WERI-Rb-1 (cell line): ENCODE data around the gene CIITA.
"Not testable (repeated sequence)": the region's sequence is repeated elsewhere in the genome, so short reads cannot be mapped to it uniquely, and the experiment has no call there.

Experiments used
- DNase-seq: peaks from one replicate; pipeline ENCODE4 v3.0.0-alpha.2; 2020
- H3K27ac ChIP-seq: fragments of 250-450 bp; sonication (Bioruptor Pico); 2 replicates; pipeline ENCODE4 v1.5.1; 2020; ENCODE audit warnings: mild to moderate bottlenecking, moderate library complexity
- H3K27me3 ChIP-seq: fragments of 250-450 bp; sonication (Bioruptor Pico); 2 replicates; pipeline ENCODE4 v1.5.1; 2021; ENCODE audit warnings: mild to moderate bottlenecking, low read depth, moderate library complexity; ENCODE audit not compliant: insufficient read depth, severe bottlenecking
- H3K36me3 ChIP-seq: fragments of 250-450 bp; sonication (Bioruptor Pico); 2 replicates; pipeline ENCODE4 v1.5.1; 2020; ENCODE audit warnings: mild to moderate bottlenecking, moderate library complexity
- H3K4me3 ChIP-seq: 2 replicates; pipeline ENCODE4 v1.5.1; 2011; ENCODE audit warnings: low read depth, mild to moderate bottlenecking, control low read depth, low read length
- H3K9me3 ChIP-seq: fragments of 250-450 bp; sonication (Bioruptor Pico); 2 replicates; pipeline ENCODE4 v1.5.1; 2021; ENCODE audit warnings: mild to moderate bottlenecking, moderate library complexity; ENCODE audit not compliant: severe bottlenecking
- TF ChIP-seq, protein P1 (sequence below): IDR thresholded peaks from 2 replicates; pipeline ENCODE4 v1.5.1; 2011; ENCODE audit warnings: low read depth, mild to moderate bottlenecking, control low read depth, inconsistent platforms, low read length

CIITA gene, protein sequence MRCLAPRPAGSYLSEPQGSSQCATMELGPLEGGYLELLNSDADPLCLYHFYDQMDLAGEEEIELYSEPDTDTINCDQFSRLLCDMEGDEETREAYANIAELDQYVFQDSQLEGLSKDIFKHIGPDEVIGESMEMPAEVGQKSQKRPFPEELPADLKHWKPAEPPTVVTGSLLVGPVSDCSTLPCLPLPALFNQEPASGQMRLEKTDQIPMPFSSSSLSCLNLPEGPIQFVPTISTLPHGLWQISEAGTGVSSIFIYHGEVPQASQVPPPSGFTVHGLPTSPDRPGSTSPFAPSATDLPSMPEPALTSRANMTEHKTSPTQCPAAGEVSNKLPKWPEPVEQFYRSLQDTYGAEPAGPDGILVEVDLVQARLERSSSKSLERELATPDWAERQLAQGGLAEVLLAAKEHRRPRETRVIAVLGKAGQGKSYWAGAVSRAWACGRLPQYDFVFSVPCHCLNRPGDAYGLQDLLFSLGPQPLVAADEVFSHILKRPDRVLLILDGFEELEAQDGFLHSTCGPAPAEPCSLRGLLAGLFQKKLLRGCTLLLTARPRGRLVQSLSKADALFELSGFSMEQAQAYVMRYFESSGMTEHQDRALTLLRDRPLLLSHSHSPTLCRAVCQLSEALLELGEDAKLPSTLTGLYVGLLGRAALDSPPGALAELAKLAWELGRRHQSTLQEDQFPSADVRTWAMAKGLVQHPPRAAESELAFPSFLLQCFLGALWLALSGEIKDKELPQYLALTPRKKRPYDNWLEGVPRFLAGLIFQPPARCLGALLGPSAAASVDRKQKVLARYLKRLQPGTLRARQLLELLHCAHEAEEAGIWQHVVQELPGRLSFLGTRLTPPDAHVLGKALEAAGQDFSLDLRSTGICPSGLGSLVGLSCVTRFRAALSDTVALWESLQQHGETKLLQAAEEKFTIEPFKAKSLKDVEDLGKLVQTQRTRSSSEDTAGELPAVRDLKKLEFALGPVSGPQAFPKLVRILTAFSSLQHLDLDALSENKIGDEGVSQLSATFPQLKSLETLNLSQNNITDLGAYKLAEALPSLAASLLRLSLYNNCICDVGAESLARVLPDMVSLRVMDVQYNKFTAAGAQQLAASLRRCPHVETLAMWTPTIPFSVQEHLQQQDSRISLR

DNA sequence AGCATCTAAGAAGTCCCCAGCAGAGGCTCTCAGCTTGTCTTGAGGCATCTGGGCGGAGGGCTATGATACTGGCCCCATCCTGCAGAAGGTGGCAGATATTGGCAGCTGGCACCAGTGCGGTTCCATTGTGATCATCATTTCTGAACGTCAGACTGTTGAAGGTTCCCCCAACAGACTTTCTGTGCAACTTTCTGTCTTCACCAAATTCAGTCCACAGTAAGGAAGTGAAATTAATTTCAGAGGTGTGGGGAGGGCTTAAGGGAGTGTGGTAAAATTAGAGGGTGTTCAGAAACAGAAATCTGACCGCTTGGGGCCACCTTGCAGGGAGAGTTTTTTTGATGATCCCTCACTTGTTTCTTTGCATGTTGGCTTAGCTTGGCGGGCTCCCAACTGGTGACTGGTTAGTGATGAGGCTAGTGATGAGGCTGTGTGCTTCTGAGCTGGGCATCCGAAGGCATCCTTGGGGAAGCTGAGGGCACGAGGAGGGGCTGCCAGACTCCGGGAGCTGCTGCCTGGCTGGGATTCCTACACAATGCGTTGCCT lies at the start of gene CIITA:
TSS of gene CIITA (plus strand) at position 404 of the 543 bp plus-strand sequence. CDS start at position 533, 129 bp downstream.
- Histone ChIP-seq H3K27me3 (peaks cover 6% of the 10 kb centered on the region), H3K36me3 (no peaks in the 10 kb centered on the region), H3K27ac (no peak within 1 kb of the TSS), H3K9me3 (no peaks in the 10 kb centered on the region), H3K4me3 (no peak within 1 kb of the TSS)
- TF ChIP-seq, protein P1, sequence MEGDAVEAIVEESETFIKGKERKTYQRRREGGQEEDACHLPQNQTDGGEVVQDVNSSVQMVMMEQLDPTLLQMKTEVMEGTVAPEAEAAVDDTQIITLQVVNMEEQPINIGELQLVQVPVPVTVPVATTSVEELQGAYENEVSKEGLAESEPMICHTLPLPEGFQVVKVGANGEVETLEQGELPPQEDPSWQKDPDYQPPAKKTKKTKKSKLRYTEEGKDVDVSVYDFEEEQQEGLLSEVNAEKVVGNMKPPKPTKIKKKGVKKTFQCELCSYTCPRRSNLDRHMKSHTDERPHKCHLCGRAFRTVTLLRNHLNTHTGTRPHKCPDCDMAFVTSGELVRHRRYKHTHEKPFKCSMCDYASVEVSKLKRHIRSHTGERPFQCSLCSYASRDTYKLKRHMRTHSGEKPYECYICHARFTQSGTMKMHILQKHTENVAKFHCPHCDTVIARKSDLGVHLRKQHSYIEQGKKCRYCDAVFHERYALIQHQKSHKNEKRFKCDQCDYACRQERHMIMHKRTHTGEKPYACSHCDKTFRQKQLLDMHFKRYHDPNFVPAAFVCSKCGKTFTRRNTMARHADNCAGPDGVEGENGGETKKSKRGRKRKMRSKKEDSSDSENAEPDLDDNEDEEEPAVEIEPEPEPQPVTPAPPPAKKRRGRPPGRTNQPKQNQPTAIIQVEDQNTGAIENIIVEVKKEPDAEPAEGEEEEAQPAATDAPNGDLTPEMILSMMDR: no peak
- no peak for DNase-seq

GRCh38 chr16:10827691-10828341 lies 49.2 kb upstream of the CIITA start:
- no peak for DNase-seq
- TF ChIP-seq, protein P1: no peak
- H3K27ac ChIP-seq: no peak overlapping the region

GRCh38 chr16:10828851-10829366 lies 48.1 kb upstream of the CIITA start:
- Histone ChIP-seq H3K4me3 (no peak overlapping the region), H3K27me3 (no peaks in the 10 kb centered on the region), H3K9me3 (no peaks in the 10 kb centered on the region), H3K36me3 (no peaks in the 10 kb centered on the region), H3K27ac (no peak overlapping the region)
- TF ChIP-seq, protein P1: no peak
- no peak for DNase-seq

More at GRCh38 chr16:10827691-10828341, 49.2 kb upstream of the CIITA start:
- Histone ChIP-seq H3K4me3 (no peak overlapping the region), H3K27me3 (no peaks in the 10 kb centered on the region), H3K9me3 (no peaks in the 10 kb centered on the region), H3K36me3 (no peaks in the 10 kb centered on the region)

DNA sequence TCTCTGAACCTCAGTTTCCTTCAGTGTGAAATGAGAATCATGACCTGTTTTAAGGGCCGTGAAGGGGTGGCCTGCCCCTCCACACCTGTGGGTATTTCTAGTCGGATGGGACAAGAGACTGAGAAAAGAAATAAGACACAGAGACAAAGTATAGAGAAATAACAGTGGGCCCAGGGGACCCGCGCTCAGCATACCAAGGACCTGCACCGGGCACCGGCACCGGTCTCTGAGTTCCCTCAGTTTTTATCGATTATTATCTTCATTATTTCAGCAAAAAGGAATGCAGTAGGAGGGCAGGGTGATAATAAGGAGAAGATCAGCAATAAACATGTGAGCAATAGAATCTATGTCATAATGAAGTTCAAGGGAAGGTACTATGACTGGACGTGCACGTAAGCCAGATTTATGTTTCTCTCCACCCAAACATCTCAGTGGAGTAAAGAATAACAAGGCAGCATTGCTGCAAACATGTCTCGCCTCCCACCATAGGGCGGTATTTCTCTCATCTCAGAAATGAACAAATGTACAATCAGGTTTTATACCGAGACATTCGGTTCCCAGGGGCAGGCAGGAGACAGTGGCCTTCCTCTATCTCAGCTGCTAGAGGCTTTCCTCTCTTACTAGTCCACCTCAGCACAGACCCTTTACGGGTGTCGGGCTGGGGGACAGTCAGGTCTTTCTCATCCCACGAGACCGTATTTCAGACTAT lies 47.5 kb upstream of the CIITA start:
- not testable (repeated sequence) for H3K4me3 ChIP-seq, H3K36me3 ChIP-seq, DNase-seq, H3K9me3 ChIP-seq, H3K27ac ChIP-seq, H3K27me3 ChIP-seq

DNA sequence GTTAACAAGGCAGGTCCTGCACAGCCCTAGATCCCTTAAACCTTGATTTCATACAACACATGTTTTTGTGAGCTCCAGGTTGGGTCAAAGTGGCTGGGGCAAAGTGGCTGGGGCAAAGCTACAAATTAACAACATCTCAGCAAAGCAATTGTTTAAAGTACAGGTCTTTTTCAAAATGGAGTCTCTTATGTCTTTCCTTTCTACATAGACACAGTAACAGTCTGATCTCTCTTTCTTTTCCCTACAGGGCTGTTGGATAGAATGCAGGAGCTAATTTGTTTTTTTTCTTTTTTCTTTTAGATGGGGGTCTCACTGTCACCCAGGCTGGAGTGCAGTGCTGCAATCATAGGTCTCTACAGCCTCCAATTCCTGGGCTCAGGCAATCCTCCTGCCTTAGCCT lies 46.8 kb upstream of the CIITA start:
- H3K36me3 ChIP-seq, H3K27ac ChIP-seq, DNase-seq, H3K27me3 ChIP-seq, H3K4me3 ChIP-seq, H3K9me3 ChIP-seq: not testable (repeated sequence)
